GM15510 (cell line): ENCODE results near the gene MLEC.

Source experiments
- POLR2A ChIP-seq: IDR thresholded peaks from 3 replicates; pipeline ENCODE4 v1.6.1; 2011; ENCODE audit warnings: borderline replicate concordance; ENCODE audit not compliant: insufficient read length; ENCODE audit errors: extremely low read depth

MLEC gene

GRCh38 chr12:120737557-120738251 lies 50.8 kb downstream of the MLEC start:
- no peak for TF ChIP-seq POLR2A

- no peak for TF ChIP-seq POLR2A
Measured at GRCh38 chr12:120738252-120739030, 51.5 kb downstream of the MLEC start.

- TF ChIP-seq POLR2A = no peak
Measured at GRCh38 chr12:120739031-120739762, 52.2 kb downstream of the MLEC start.

- no peak for TF ChIP-seq POLR2A
Measured at GRCh38 chr12:120739821-120740613, 53.1 kb downstream of the MLEC start.

GRCh38 chr12:120740871-120741270 lies 53.9 kb downstream of the MLEC start:
- no peak for TF ChIP-seq POLR2A

GRCh38 chr12:120741476-120742421 lies 54.8 kb downstream of the MLEC start:
- TF ChIP-seq POLR2A = no peak

GRCh38 chr12:120744922-120745493 lies 58.1 kb downstream of the MLEC start:
- no peak for TF ChIP-seq POLR2A

GRCh38 chr12:120748242-120748641 lies 61.3 kb downstream of the MLEC start:
- TF ChIP-seq POLR2A = no peak

GRCh38 chr12:120749256-120749655 lies 62.3 kb downstream of the MLEC start:
- TF ChIP-seq POLR2A = no peak

- no peak for TF ChIP-seq POLR2A
Measured at GRCh38 chr12:120750806-120751205, 63.9 kb downstream of the MLEC start.

- no peak for TF ChIP-seq POLR2A
Measured at GRCh38 chr12:120751389-120751788, 64.4 kb downstream of the MLEC start.
